OCI-LY3 (cell line): ENCODE data around the gene STKLD1.

Source experiments
- CTCF ChIP-seq: fragments of 200-600, 300-600 bp; sonication (generic); IDR thresholded peaks from 2 replicates; pipeline ENCODE4 v1.5.1; 2014; ENCODE audit warnings: antibody characterized with exemption, low read length, low read depth
- EZH2phosphoT487 ChIP-seq: fragments of 200-600 bp; shearing (Covaris generic); IDR thresholded peaks from 2 replicates; pipeline ENCODE4 v1.6.1; 2018; ENCODE audit warnings: antibody characterized with exemption, mixed run types, low read depth

GRCh38 chr9:133332381-133332730 is 43.8 kb upstream of the STKLD1 start:
- no peak for TF ChIP-seq CTCF
- no peak for TF ChIP-seq EZH2phosphoT487
